ENCODE results near the gene GRIK1.
"Not testable (repeated sequence)": the region's sequence is repeated elsewhere in the genome, so short reads cannot be mapped to it uniquely, and the experiment has no call there.

GRIK1 gene

DNA sequence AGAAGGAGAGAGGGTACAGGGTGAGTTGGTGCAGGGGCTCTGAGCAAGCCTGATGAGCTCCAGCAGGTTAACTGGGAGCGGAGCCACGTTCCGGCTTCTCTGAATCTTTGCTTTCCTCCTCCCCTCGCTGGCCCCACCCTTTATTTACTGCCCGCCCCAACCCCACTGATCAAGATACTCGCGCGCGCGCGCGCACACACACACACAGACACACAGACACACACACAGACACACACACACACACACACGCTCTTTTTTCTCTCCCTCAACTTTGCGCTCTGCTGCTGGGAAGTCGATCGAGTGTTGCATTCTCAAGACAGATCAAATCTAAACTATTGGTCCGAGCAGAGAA lies at the start of gene GRIK1:
Gene GRIK1, minus strand, starts transcription at position 73 of the 352 bp plus-strand sequence.
- no peak for DNase-seq (ENCODE audit: low read depth, low spot score)

DNA sequence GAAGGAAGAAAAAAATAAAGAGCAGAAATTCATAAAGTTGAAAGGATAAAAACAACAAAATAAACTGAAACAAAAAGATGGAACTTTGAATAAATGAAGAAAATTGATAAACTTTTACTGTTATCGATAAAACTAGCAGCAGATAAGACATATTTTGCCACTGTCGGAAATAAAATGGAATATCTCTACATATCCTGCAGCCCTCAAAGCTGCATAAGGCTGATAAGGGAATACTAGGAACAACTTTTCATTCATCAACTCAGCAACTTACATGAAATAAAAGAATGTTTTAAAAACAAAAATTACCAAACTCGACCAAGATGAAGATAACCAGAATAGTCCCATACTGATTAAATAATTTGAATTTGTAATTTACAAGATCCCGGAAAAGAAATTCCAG lies 48.0 kb upstream of the GRIK1 start:
- no peak for DNase-seq (ENCODE audit: low read depth, low spot score)

DNA sequence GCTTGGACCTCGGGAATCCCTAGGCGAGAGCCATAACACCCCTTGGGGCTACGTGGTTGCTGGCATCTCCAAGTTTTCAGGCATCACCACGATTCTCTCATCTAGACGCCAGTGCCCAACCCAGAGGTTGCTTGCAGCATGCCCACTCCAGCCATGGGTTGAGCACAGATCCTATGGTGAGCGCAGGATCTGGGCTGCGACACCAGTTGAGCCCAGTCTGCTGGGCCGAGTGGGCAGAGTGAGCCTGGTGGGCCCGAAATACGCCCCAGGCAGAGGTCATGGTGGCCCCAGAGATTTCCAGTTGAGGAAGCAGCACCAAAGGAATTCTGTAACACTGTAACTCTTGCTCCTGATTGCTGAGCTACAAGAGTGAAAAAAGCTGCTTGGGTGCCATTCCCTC lies 46.1 kb upstream of the GRIK1 start:
- DNase-seq (ENCODE audit: low read depth, low spot score): no peak

DNA sequence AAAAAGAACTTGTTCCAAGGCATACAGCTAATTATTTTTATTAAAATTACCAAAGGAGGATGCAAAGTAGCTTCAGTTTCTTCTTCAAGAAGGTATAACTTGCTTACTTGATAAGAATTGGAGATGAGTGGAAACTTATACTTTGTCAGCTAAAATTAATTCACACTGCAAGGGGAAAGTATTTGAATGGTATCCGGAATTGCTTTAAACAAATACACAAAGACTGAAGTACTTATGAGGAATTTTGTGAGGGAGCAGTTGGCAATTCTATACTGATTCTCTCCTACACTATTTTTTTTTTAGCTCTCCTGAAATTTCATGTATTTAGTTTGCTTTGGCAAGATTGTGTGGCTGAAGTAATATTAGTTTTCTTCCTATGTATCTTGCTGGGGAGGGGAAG lies 39.2 kb upstream of the GRIK1 start:
- DNase-seq (ENCODE audit: low read depth, low spot score): no peak

DNA sequence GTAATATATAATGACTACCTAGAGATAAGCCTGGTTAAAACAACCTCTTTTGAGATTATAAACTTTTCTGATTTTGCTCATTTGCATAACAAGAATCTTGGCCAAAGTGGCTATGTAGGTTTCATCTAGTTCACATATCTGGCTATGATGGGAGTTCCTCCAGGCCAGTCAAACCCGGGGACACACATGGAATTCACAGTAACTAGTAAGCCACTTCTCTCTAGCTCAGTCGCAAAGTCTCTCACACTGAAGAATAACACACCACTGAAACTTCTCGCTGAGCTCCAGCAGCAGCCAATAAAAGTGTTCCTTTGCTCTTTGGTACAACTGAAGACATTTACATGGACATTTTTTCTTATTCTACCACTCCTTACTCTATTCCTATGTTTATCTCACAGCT lies 36.0 kb upstream of the GRIK1 start:
- no peak for DNase-seq (ENCODE audit: low read depth, low spot score)

DNA sequence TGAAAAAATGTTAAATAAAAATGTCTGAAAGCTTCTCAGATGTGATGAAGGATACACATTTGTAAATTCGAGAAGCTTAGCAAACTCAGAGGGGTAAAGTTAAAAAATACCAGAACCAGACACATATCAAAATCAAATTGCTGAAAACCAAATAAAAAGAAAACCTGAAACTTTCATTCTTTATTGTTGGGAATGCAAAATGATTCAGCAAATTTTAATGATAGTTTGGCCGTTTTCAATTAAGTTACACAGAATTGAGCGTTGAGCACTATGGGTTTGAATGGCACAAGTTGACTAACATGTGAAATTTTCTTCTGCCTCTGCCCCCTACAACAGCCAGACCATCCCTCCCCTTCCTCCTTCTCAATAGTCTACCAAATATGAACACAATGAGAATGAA lies 33.5 kb upstream of the GRIK1 start:
- DNase-seq (ENCODE audit: low read depth, low spot score): no peak

DNA sequence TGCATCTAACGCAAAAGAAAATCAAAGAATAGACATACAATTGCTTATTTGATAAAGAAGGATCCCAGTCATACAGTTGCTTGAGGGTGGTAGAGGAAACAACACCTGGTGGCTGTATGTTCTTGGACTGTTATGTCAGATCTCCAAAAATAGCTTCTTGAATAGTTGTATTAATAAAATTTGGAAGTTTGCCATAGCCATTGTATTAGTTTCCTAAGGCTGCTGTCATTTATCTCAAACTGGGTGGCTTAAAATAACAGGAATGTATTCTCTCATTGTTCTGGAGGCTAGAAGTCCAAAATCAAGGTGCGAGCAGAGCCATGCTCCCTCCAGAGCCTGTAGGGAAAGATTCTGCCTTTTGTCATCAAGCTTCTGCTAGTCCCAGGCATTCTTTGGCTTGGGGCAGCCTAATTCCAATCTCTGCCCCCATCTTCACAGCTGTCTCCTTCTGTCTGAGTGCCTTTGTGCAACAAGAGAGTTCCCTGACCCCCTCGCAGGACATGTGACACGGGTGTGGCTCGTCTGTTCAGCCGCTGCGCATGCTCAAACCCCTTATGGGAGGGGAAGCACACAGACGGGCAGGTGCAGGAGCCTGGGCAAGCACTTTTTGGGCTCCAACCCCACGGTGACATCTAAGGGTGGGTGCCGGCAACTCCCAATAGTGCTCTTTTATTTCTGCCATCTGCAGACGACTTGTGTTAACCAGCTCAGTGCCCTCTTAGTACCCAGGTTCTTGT lies 21.7 kb upstream of the GRIK1 start:
- no peak for DNase-seq (ENCODE audit: low read depth, low spot score)

DNA sequence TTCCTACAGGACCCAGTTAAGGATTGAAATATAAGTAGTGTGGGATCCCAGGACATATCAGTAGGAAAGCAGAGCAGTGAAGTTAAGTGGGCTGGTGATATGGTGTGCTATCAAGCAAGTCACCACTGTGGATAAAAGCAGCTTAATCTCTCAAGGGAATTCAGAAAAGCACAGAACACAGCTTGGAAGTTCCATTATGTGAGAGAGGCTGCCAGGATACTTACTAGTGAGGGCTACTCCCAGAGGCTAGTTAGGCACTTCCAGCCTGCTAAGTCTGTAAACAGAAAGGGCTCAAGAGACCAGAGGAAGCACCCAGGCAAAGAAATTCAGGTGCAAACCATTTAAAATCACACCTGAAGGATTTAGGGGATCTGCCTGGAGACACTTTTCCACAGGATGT lies 18.8 kb upstream of the GRIK1 start:
- DNase-seq (ENCODE audit: low read depth, low spot score): no peak

DNA sequence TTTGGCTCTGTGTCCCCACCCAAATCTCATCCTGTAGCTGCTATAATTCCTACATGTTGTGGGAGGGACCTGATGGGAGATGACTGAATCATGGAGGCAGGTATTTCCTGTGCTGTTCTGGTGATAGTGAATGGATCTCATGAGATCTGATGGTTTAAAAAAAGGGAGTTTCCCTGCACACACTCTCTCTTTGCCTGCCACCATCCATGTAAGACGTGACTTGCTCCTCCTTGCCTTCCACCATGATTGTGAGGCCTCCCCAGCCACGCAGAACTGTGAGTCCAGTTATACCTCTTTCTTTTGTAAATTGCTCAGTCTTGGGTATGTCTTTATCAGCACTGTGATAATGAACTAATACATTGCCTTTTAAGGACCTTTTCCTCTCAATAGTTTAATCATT lies 18.2 kb upstream of the GRIK1 start:
- not testable (repeated sequence) for DNase-seq (ENCODE audit: low read depth, low spot score)

DNA sequence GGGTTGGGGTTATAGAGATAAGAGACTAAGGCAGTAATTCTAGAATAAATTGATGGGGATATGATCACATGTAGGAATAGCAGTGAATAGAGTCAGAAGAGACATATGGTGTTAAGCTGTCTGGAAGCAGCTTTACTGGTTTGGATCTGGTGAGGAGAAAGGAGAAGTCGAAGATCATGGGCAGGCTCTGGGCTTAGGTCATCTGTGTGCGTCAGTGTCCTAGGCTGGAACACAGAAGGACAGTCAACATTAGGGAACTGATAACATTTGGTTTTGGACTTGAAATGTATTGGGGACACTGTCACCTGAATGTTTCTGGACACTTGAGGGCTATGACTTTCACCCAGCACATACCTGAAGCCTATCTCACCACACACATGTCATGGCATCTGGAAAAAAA lies 13.9 kb upstream of the GRIK1 start:
- DNase-seq (ENCODE audit: low read depth, low spot score): no peak

DNA sequence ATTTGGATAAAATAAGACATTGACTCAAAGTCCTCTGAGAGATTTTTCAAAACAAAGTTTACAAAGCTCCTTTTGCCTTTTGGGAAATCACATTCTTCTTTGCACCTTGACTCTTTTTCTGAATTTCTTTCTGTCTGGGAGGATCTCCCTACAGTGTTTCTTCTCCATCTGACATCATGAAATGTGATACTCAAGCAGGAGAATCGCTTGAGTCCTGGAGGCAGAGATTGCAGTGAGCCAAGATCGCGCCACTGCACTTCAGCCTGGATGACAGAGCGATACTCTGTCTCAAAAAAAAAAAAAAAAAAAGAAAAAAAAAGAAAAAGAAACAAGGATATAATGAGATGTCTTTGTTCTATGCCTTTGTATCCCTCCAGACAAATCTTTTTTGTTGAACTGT lies 13.3 kb upstream of the GRIK1 start:
- no peak for DNase-seq (ENCODE audit: low read depth, low spot score)

DNA sequence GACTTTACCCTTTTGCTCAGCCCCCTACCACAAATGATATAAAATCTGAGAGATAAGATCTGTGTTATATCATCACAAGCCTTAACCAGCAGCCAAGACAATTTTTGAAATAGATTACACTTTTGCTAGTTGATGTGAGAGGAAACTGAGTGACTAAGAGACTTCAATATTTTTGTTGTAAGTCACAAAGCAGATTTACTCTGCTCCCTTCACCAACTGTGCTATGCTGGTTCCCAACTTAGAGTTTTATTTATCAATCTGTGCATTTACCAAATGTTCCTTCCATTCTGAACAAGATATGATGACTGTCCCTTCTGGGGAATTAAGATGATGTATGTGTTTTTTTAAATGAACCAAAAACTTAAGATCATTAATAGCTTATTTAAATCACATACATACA lies 12.1 kb upstream of the GRIK1 start:
- no peak for DNase-seq (ENCODE audit: low read depth, low spot score)

DNA sequence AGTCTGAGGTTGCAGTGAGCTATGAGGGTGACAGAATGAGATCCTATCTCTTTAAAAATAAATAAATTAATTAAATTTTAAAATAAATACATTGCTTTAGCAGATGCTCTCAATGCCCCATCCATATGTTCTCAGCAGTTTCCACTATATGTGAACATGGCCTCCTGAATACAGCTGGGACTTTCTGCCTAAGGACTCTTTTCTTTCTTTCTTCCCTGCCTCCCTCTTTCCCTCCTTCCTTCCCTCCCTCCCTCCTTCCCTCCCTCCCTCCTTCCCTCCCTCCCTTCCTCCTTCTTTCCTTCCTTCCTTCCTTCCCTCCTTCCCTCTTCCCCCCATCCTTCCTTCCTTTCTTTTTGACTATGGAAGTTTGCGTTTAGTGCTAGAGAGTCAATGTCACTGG lies 10.2 kb upstream of the GRIK1 start:
- DNase-seq (ENCODE audit: low read depth, low spot score): no peak

DNA sequence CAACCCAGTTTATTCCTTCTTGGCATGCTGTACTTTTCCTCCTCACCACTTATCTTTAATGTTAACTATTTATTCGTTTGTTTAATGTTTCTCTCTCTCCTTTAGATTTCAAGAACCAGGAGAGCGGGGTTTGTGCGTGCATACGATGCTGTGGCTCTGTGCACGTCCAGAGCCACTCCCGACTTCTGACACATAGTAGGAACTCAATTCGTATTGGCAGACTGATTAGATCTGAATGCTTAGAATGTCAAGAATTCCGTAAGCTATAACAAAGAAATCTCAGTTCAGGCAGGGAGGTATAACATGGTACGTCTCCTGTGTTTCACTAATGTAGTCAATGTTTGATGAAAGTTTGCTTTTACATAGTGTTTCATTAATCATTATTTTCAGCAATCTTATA lies 7.3 kb upstream of the GRIK1 start:
- no peak for DNase-seq (ENCODE audit: low read depth, low spot score)

DNA sequence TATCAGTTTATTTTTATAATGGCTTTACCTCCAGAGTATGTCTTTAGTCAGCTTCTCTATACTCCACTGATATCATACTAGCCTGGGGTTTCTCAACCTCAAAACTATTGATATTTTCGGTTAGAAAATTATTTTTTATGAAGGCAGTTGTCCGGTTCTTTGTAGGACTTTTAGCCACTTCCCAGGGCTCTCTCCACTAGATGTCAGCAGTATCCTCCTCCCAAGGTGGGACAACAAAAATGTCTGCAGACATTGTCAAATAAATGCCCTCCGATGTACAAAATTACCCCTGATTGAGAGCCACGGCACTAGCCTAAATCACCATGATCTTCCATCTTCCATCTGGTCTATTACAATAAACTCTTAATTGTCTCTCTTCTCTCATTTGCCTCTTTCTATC lies 4.1 kb upstream of the GRIK1 start:
- no peak for DNase-seq (ENCODE audit: low read depth, low spot score)

DNA sequence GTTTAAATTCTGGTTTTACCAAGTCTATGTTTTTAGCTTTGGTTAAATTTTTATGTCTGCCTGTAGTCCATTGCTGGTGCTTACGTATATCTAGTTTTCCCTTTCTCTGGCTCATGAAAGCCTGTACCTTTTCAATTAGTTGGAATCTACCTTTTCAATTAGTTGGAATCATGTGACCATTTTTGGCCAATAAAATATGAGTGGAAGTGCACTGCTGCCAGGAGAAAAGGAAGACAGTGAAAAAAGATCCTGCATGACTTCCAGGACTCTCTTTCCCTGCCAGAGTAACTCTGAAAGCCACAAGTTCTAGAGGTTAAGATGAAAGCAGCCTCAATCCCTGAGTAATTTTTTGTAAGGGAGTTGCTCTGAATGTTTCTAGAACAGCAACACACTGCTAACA lies 2.2 kb upstream of the GRIK1 start:
- DNase-seq (ENCODE audit: low read depth, low spot score): no peak

DNA sequence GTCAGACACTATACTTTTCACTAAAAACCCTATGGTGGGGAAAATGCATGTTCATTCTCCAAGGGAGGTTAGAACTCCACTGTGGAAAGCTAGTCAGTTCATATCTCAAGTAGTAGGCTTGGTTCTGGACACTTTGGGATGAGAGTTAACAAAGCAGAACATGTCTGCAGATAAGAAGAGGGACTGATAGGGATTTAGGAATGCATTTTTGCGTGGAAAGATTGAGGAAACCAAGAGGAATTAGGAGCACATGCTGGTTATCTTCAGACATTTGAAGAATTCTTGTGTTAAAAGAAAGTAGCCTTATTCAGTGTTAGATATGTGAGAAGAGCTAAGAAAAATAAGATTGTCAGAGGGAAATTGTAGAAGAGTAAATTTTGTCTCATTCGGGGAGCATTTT lies 1.2 kb upstream of the GRIK1 start:
- no peak for DNase-seq (ENCODE audit: low read depth, low spot score)

DNA sequence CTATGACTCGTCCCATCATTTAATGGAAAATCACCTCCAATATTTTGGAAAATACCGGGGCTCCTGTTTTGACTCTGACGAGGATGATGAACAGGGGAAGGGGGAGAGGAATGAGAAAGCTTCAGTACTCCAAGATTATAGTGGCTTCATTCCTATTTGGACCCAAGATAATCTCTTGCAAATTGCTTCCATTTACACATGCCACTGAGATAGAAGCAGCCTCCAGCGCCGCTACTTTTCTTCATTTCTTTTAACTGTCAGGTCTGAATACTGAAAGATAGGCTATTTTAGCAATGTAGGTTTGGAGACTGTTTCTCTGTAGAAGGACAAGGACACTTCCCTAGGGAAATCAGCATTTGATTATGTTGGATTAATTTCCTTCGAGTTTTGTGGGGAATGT lies 565 bp upstream of the GRIK1 start:
- DNase-seq (ENCODE audit: low read depth, low spot score): no peak

DNA sequence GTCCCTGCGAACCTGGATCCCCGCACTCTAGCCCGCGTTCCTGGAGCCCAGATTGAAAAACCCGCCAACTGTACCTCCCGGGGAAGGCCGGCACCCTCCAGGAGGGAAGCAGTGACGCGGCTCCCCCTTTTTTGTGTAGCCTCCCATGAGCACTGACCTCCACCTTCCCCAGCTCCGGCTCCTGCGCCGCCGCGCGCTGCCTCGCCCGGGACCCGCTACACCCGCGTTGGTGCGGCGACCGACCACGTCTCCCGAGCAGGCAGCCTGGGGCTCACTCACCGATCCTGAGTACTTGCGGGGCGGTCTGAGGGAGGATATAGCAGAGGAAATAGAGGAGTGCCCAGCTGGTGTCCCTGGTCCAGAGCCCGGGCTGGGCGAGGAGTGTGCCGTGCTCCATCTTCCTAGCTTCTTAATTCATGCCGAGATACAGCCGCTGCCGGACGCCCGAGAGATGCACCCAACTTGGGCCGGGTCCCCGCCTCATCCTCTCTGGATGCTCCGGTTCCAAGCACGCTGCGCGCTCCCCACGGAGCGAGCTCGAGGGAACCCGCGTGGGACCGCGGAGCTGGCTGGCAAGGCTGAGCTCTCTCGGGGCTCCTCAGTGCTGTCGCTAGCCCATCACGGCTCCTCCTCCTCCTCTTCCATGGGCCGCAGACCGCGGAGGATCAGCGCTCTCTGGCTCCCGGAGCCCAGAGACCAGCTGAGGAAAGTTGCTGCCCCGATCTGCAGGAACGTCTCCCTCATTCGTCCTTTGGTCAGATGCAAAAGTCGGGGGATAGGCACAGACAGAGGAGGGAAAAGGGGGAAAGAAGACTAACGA lies 482 bp downstream of the GRIK1 start:
- no peak for DNase-seq (ENCODE audit: low read depth, low spot score)

DNA sequence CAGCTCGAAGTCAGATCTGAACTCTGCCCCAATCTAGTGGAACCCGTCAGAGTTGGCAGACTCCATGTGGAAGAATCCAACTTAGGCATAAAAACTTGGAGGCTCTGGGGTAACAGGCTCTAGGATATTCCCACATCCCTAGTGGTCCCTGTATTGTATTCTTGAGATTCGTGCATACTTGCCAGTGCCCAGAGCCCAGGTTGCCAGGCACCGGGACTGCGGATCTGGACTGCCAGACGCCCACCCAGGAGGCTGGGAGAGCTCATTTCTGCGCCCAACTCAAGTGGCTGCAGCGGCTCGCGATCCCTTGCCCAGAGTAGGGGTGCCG lies 1.1 kb downstream of the GRIK1 start:
- DNase-seq (ENCODE audit: low read depth, low spot score): no peak

DNA sequence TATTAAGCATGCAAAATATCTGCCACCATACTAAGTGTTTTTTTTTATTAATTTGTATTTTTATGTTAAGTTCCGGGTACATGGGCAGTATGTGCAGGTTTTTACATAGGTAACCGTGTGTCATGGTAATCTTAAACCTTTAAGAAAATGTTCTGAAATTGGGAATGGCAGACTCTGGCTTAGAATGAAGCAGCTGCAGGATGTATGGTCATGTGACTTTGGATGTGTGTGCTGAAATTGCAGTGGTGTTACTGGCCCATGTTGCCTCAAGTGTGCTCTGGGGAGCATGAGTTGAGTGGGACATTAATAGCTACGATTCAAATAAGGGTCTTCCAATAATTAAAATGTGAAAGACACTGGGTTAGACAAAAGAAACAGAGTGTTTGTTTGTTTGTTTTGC lies 6.7 kb downstream of the GRIK1 start:
- no peak for DNase-seq (ENCODE audit: low read depth, low spot score)

DNA sequence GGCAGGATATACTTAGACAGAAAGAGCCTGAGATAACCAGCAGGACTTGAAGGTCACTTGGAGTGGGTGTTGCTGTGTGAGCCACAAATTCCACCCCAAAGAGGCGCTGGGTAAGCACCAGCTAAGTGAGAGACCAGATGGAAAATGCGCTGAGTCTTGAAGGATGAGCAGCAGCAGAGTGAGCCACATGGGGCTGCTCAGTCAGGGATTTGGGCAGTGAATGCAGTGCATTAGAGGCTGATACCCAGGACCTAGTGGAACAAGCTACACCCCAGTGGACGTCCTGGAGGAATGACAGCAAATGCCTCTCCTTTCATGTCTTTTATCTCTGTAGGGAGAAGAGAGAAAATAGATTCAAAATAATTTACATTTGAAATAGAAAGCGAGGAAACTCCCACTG lies 11.3 kb downstream of the GRIK1 start:
- no peak for DNase-seq (ENCODE audit: low read depth, low spot score)

DNA sequence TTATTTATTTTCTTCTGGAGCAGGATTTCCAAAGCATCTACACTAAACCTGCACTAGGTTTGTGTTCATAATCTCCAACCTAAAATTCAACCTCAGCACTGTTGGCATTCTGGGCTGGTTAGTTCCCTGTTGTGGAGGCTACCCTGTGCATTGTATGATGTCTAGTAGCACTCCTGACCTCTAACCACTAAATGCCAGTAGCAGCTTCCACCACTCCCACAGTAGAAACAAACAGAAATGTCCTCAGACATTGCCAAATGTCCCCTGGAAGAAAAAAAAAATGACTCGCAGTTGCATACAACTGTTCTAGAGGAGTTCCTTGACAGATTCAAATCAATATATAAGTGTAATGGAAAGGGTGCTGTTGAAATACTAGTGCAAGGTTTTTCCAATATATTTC lies 18.9 kb downstream of the GRIK1 start:
- DNase-seq (ENCODE audit: low read depth, low spot score): no peak

DNA sequence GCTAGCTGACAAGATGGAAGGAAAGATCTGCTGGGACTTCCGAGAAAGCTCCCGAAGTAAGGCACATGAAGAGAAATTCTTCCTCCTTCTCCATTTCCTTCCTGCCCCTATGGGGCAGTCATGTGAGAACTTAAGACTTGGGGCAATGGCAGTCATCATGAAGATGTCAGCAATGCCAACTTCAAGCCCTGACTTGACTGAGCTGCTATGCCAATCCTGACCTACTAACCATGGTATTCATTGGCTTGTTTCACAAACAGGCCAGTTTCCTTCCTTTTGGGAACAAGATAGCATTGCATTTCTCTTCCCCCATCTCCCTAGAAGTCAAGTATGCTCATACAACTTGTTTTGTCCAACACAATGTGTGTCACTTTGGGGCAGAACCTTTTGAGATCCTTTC lies 25.5 kb downstream of the GRIK1 start:
- no peak for DNase-seq (ENCODE audit: low read depth, low spot score)
